ENCODE results near the gene TRIM6. TPM values are rescaled to one million over a fixed set of nuclear protein-coding genes. Genes with fewer than 3 reads are reported as not detected.
"Not testable (repeated sequence)": the region's sequence is repeated elsewhere in the genome, so short reads cannot be mapped to it uniquely, and the experiment has no call there.

TRIM6 gene
- total RNA-seq, 1 donor from 2014 or later = 0.87 TPM

DNA sequence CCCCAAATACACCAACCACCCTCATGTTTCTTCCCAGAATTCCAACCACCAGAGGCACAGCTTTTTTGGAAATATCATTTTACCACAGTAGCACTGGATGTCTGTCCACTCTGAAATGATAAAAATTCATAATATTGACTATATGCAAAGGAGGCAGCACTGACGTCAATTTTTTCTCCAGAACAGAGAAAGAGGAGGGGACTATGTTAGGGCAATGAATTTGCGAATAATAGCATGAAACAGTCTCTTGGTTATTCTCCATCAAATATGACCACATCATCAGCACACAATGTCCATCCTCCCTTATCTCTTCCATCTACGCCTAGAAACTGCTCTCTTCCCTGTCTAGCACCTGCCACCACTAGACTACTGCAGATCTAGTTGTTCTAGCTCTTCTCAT lies 49.7 kb downstream of the TRIM6 start:
- H3K36me3 Mint-ChIP-seq (ENCODE audit: low read depth) = peaks cover 19% of the 10 kb centered on the region
- DNase-seq (ENCODE audit: low spot score) = no peak
- H3K4me1 Mint-ChIP-seq (ENCODE audit: low read depth) = peaks cover 11% of the 10 kb centered on the region
- no peaks in the 10 kb centered on the region for H3K9me3 Mint-ChIP-seq
- H3K4me3 Mint-ChIP-seq (ENCODE audit: low read depth) = no peak overlapping the region
- intact Hi-C loops (cut with micrococcal nuclease) = no loop called here
- H3K27ac Mint-ChIP-seq = no peak overlapping the region
- H3K27me3 Mint-ChIP-seq (ENCODE audit: low read depth) = no peaks in the 10 kb centered on the region

DNA sequence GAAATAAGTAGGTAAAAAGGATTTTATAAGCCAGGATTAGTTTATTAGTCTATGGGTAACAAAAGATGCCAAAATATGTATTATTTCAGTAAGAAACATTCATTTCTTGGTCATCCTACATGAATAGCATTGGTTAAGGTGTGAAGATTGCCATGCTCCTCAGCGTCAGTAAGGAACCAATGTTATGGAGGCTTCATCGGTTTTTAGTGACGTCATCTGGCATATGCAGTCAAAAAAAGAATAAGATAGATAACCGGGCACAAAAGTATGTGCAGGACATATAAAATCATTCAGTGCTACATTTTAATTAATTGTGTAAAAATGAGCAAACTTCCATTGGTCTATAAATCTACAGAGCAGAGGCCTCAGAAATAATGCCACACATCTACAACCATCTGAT lies 59.0 kb downstream of the TRIM6 start:
- H3K4me3 Mint-ChIP-seq (ENCODE audit: low read depth) = no peak overlapping the region
- DNase-seq (ENCODE audit: low spot score) = no peak
- intact Hi-C loops (cut with micrococcal nuclease) = no loop called here
- H3K27ac Mint-ChIP-seq = no peak overlapping the region
- peaks cover 3% of the 10 kb centered on the region for H3K36me3 Mint-ChIP-seq (ENCODE audit: low read depth)
- peaks cover 16% of the 10 kb centered on the region for H3K9me3 Mint-ChIP-seq
- H3K4me1 Mint-ChIP-seq (ENCODE audit: low read depth) = peaks cover 1% of the 10 kb centered on the region
- H3K27me3 Mint-ChIP-seq (ENCODE audit: low read depth) = no peaks in the 10 kb centered on the region

DNA sequence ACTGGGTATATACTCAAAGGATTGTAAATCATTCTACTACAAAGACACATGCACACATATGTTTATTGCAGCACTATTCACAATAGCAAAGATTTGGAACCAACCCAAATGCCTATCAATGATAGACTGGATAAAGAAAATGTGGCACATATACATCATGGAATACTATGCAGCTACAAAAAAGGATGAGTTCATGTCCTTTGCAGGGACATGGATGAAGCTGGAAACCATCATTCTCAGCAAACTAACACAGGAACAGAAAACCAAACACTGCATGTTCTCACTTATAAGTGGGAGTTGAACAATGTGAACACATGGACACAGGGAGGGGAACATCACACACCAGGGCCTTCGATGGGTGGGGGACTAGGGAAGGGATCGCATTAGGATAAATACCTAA lies 60.5 kb downstream of the TRIM6 start:
- H3K4me1 Mint-ChIP-seq (ENCODE audit: low read depth); DNase-seq (ENCODE audit: low spot score); H3K27me3 Mint-ChIP-seq (ENCODE audit: low read depth); intact Hi-C loops (cut with micrococcal nuclease); H3K36me3 Mint-ChIP-seq (ENCODE audit: low read depth); H3K4me3 Mint-ChIP-seq (ENCODE audit: low read depth); H3K27ac Mint-ChIP-seq: not testable (repeated sequence)
- peaks cover 11% of the 10 kb centered on the region for H3K9me3 Mint-ChIP-seq

DNA sequence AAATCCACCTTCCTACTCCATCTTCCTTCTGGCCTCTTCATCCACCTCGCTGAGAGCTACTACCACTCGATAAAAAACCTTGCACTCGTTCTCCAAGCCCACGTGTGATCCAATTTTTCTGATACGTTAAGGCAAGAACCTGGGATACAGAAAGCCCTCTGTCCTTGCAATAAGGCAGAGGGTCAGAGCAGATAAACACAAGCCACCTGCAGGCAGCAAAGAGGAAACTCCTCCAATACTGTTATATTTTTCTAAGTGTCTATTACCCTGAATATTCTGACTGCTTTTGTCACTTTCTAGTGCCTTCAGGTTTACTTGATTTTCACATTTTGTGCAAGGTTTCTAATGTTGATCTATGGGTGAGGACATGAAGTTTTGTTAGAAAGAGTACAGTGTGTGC lies 61.9 kb downstream of the TRIM6 start:
- Mint-ChIP-seq H3K4me3 (ENCODE audit: low read depth) (no peak overlapping the region), H3K36me3 (ENCODE audit: low read depth) (peaks cover 5% of the 10 kb centered on the region), H3K27me3 (ENCODE audit: low read depth) (no peaks in the 10 kb centered on the region), H3K4me1 (ENCODE audit: low read depth) (peaks cover 1% of the 10 kb centered on the region), H3K27ac (no peak overlapping the region), H3K9me3 (peaks cover under 1% of the 10 kb centered on the region)
- intact Hi-C loops (cut with micrococcal nuclease) = no loop called here
- DNase-seq (ENCODE audit: low spot score) = no peak

Other genes starting within 250 kb of the TRIM6 start
- not detected in 2 replicates for gene OR51B6, start 245.1 kb upstream of the TRIM6 start, total RNA-seq
- gene OR51M1, start 212.8 kb upstream of the TRIM6 start, total RNA-seq = not detected in 2 replicates
- gene OR51Q1, start 174.5 kb upstream of the TRIM6 start, total RNA-seq = not detected in 2 replicates
- gene OR51I1, start 155.1 kb upstream of the TRIM6 start, total RNA-seq = not detected in 2 replicates
- not detected in 2 replicates for gene OR51I2, start 147.3 kb upstream of the TRIM6 start, total RNA-seq
- gene OR52D1, start 108.0 kb upstream of the TRIM6 start, total RNA-seq = not detected in 2 replicates
- gene UBQLN3, start 86.7 kb upstream of the TRIM6 start, total RNA-seq = not detected in 2 replicates
- 0.09 TPM in 1 of 2 replicates, not detected in the other for gene UBQLNL, start 79.9 kb upstream of the TRIM6 start, total RNA-seq
- 0.30 TPM in 1 of 2 replicates, not detected in the other for gene OR52H1, start 48.1 kb upstream of the TRIM6 start, total RNA-seq
- gene OR52B6, start 15.8 kb upstream of the TRIM6 start, total RNA-seq = not detected in 2 replicates
- gene TRIM34, start 28.4 kb downstream of the TRIM6 start, total RNA-seq = 6.7 and 7.8 TPM in 2 replicates
- 12.4 and 14.1 TPM in 2 replicates for gene TRIM5, start 88.4 kb downstream of the TRIM6 start, total RNA-seq
- gene TRIM22, start 93.2 kb downstream of the TRIM6 start, total RNA-seq = 83.9 and 96.0 TPM in 2 replicates
- gene OR56B1, start 139.8 kb downstream of the TRIM6 start, total RNA-seq = not detected in 2 replicates
- not detected in 2 replicates for gene OR52N4, start 157.6 kb downstream of the TRIM6 start, total RNA-seq
- not detected in 2 replicates for gene OR52N5, start 186.7 kb downstream of the TRIM6 start, total RNA-seq
- not detected in 2 replicates for gene OR52N1, start 194.6 kb downstream of the TRIM6 start, total RNA-seq
- gene OR52N2, start 212.3 kb downstream of the TRIM6 start, total RNA-seq = not detected in 2 replicates
- not detected in 2 replicates for gene OR52E6, start 245.3 kb downstream of the TRIM6 start, total RNA-seq